Muscle layer of duodenum (tissue), 2 donors: Measurements from ENCODE around the gene MEX3B.

ENCODE experiments used
- H3K27ac ChIP-seq: one replicate; pipeline ENCODE4 v1.7.0; 2013; ENCODE audit warnings: mild to moderate bottlenecking, low read length
- H3K27me3 ChIP-seq: one replicate; pipeline ENCODE4 v1.7.0; 2013; ENCODE audit warnings: low read depth, mild to moderate bottlenecking, control low read depth, low read length
- H3K36me3 ChIP-seq, 2 donors: one replicate each; pipeline ENCODE4 v1.7.0; 2013; ENCODE audit warnings: low read length in 2 of 2, control low read depth in 1 of 2, mild to moderate bottlenecking in 1 of 2; ENCODE audit not compliant: insufficient read depth in 2 of 2, control insufficient read depth in 1 of 2
- H3K4me1 ChIP-seq, 2 donors: one replicate each; pipeline ENCODE4 v1.7.0; 2013; ENCODE audit warnings: low read length in 2 of 2, mild to moderate bottlenecking in 2 of 2, control low read depth in 1 of 2, moderate library complexity in 1 of 2; ENCODE audit not compliant: insufficient read depth in 2 of 2, control insufficient read depth in 1 of 2
- H3K4me3 ChIP-seq, 2 donors: one replicate each; pipeline ENCODE4 v1.7.0; 2013; ENCODE audit warnings: low read length in 2 of 2, low read depth in 1 of 2, mild to moderate bottlenecking in 1 of 2
- H3K9me3 ChIP-seq, 2 donors: one replicate each; pipeline ENCODE4 v1.7.0; 2013; ENCODE audit warnings: low read length in 2 of 2, control low read depth in 1 of 2, mild to moderate bottlenecking in 1 of 2; ENCODE audit not compliant: control insufficient read depth in 1 of 2
- donor health status: healthy.

MEX3B gene

DNA sequence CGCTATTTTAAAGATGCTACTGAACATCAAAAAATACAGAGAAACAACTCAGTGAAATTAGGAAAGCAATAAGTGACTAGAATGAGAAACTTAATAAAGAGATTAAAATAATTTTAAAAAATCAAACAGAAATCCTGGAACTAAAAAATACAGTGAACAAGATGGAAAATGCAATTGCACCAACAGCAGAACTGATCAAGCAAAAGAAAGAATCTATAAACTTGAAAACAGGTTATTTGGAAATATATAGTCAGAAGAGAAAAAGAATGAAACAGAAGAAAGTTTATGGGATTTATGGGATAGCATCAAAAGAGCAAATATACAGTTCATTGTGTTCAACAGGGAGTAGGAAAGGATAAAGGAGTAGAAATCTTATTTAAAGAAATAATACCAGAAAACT, 53.3 kb downstream of the MEX3B start:
- no peak overlapping the region for H3K4me3 ChIP-seq
- no peaks in the 10 kb centered on the region for H3K36me3 ChIP-seq
- H3K27me3 ChIP-seq = no peaks in the 10 kb centered on the region
- no peaks in the 10 kb centered on the region for H3K4me1 ChIP-seq
- peaks cover 2 to 14% of the 10 kb centered on the region in 2 donors for H3K9me3 ChIP-seq
- H3K27ac ChIP-seq = no peak overlapping the region
